ENCODE data around the gene SPINDOC. TPM values are rescaled to one million over a fixed set of nuclear protein-coding genes. Genes with fewer than 3 reads are reported as not detected.

The SPINDOC gene
- total RNA-seq, 1 donor from 2014 or later: 48.3 TPM

- peak; percentile 91 for TF ChIP-seq CTCF (IDR thresholded peaks at IDR 0.05; ENCODE audit: insufficient read depth, low read depth, low read length)
- no peak for TF ChIP-seq EZH2 (IDR thresholded peaks at IDR 0.05; ENCODE audit: insufficient read depth, low read length)
- peaks cover 17% of the 10 kb centered on the region for H3K4me1 Mint-ChIP-seq (ENCODE audit: low read depth, unreplicated experiment)
- H4K20me1 ChIP-seq (ENCODE audit: insufficient read depth, low read length): peaks cover 29% of the 10 kb centered on the region
- no peak overlapping the region for H2AFZ ChIP-seq (ENCODE audit: low read depth, low read length)
- H3K4me1 ChIP-seq (ENCODE audit: insufficient read depth, low read length): peaks cover 31% of the 10 kb centered on the region
- FAIRE-seq (no peak), DNase-seq (ENCODE audit: low read depth) (no peak)
- H3K36me3 Mint-ChIP-seq (ENCODE audit: low read depth, unreplicated experiment): peaks cover 4% of the 10 kb centered on the region
- H3K36me3 ChIP-seq (ENCODE audit: insufficient read depth, low read length): no peaks in the 10 kb centered on the region
- H3K4me3 ChIP-seq (ENCODE audit: insufficient read depth, low read depth, low read length): no peak overlapping the region
- peaks cover 30% of the 10 kb centered on the region for H3K79me2 ChIP-seq (ENCODE audit: insufficient read depth, low read length)
- no peak overlapping the region for H3K4me2 ChIP-seq (ENCODE audit: low read length)
- no peak overlapping the region for H3K4me3 Mint-ChIP-seq (ENCODE audit: unreplicated experiment)
- H3K27me3 ChIP-seq (ENCODE audit: insufficient read depth, low read length): no peaks in the 10 kb centered on the region
- H3K9me3 ChIP-seq (ENCODE audit: insufficient read depth, low read depth, low read length): no peaks in the 10 kb centered on the region
- no peaks in the 10 kb centered on the region for H3K9me3 Mint-ChIP-seq (ENCODE audit: unreplicated experiment)
- H3K27ac ChIP-seq (ENCODE audit: low read depth, low read length): no peak overlapping the region
- H3K27ac Mint-ChIP-seq (ENCODE audit: unreplicated experiment): no peak overlapping the region
- no peak overlapping the region for H3K9ac ChIP-seq (ENCODE audit: low read length)
- no peaks in the 10 kb centered on the region for H3K27me3 Mint-ChIP-seq (ENCODE audit: low read depth, unreplicated experiment)
Observed at GRCh38 chr11:63837027-63837688, 23.9 kb downstream of the SPINDOC start.

GRCh38 chr11:63837739-63838138 lies 24.5 kb downstream of the SPINDOC start:
- H2AFZ ChIP-seq (ENCODE audit: low read depth, low read length): peak overlapping the region; percentile 71
- no peak overlapping the region for H3K27ac Mint-ChIP-seq (ENCODE audit: unreplicated experiment)
- H3K9ac ChIP-seq (ENCODE audit: low read length): peak overlapping the region; percentile 98

More at GRCh38 chr11:63837739-63838138, 24.5 kb downstream of the SPINDOC start:
- FAIRE-seq: no peak
- H3K4me3 Mint-ChIP-seq (ENCODE audit: unreplicated experiment): peak overlapping the region; percentile 21
- Histone ChIP-seq H3K4me1 (ENCODE audit: insufficient read depth, low read length) (peaks cover 31% of the 10 kb centered on the region), H4K20me1 (ENCODE audit: insufficient read depth, low read length) (peaks cover 35% of the 10 kb centered on the region), H3K36me3 (ENCODE audit: insufficient read depth, low read length) (no peaks in the 10 kb centered on the region), H3K27me3 (ENCODE audit: insufficient read depth, low read length) (no peaks in the 10 kb centered on the region), H3K27ac (ENCODE audit: low read depth, low read length) (no peak overlapping the region), H3K79me2 (ENCODE audit: insufficient read depth, low read length) (peaks cover 36% of the 10 kb centered on the region), H3K9me3 (ENCODE audit: insufficient read depth, low read depth, low read length) (no peaks in the 10 kb centered on the region), H3K4me2 (ENCODE audit: low read length) (peak overlapping the region; percentile 79), H3K4me3 (ENCODE audit: insufficient read depth, low read depth, low read length) (no peak overlapping the region)
- no peaks in the 10 kb centered on the region for H3K9me3 Mint-ChIP-seq (ENCODE audit: unreplicated experiment)
- H3K4me1 Mint-ChIP-seq (ENCODE audit: low read depth, unreplicated experiment): peaks cover 20% of the 10 kb centered on the region
- no peak for DNase-seq (ENCODE audit: low read depth)
- no peak for TF ChIP-seq CTCF (IDR thresholded peaks at IDR 0.05; ENCODE audit: insufficient read depth, low read depth, low read length)
- no peak for TF ChIP-seq EZH2 (IDR thresholded peaks at IDR 0.05; ENCODE audit: insufficient read depth, low read length)
- no peaks in the 10 kb centered on the region for H3K27me3 Mint-ChIP-seq (ENCODE audit: low read depth, unreplicated experiment)
- peaks cover 4% of the 10 kb centered on the region for H3K36me3 Mint-ChIP-seq (ENCODE audit: low read depth, unreplicated experiment)
